RWPE1 (cell line): Measurements from ENCODE around the gene ZNF827.

ENCODE experiments used
- CTCF ChIA-PET: fragments of 350-600 bp; sonication (Branson Sonifier 250); formaldehyde crosslinking; extraction: SDS; loops from one replicate; lab custom pipeline; 2021; lab: Yijun Ruan, JAX
- POLR2A ChIA-PET: fragments of 400-600 bp; formaldehyde crosslinking; extraction: SDS; loops from one replicate; lab custom pipeline; 2020; ENCODE audit warnings: antibody characterized with exemption; ENCODE audit not compliant: low non-redundant PET; lab: Yijun Ruan, JAX
- DNase-seq: peaks from one replicate; pipeline ENCODE4 v3.0.0; 2012; ENCODE audit warnings: low spot score
- H3K27ac ChIP-seq: fragments of 450-650 bp; 2 replicates; pipeline ENCODE4 v1.5.1; 2017
- TF ChIP-seq, protein P1 (sequence below): fragments of 450-650 bp; conservative IDR thresholded peaks from 2 replicates; pipeline ENCODE4 v1.5.1; 2017; ENCODE audit warnings: low read depth, mild to moderate bottlenecking

The ZNF827 gene

DNA sequence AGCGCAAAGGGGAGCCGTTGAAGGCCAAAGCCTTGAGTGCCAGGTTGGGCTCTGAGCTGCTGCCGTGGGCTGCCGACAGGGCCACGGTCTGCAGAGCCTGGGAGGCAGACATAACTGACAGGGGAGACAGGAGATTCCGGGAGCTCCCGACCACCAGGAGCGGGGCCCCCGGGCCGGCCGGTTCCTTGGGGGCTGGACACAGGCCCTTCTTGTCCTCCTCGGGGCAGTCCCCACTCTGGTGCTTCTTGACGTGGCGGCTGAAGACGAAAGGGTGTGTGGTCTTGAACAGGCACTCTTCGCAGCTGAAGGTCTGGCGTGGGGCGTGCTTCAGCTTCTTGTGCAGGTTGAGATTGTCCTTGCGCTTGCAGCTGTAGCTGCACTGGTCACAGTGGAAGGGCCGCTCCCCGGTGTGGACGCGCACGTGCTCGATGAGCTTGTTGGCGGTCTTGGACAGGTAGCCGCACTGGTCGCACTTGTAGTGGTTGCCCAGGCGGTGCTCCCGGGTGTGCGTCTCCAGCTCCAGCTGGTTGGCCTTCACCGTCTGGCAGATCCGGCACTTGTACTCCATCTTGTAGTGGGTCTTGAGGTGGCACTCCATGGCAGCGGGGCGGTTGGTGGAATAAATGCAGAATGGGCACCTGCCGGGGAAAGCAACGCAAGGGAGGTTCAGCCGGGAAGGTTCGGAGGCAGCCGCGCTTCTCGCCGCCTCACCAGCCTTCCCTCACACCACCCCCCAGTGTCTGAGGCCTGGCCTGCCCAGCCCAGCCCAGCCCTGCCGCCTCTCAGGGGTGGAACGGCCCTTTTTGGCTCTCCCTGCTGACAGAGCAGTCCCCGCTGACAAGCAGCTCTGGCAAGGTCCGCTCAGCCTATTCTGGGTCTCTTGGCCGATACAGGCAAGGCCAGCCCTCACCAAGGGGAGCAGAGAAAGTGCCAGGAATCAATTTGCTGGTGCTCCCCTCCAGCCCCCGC lies 177.4 kb downstream of the ZNF827 start:
- TF ChIP-seq, protein P1, sequence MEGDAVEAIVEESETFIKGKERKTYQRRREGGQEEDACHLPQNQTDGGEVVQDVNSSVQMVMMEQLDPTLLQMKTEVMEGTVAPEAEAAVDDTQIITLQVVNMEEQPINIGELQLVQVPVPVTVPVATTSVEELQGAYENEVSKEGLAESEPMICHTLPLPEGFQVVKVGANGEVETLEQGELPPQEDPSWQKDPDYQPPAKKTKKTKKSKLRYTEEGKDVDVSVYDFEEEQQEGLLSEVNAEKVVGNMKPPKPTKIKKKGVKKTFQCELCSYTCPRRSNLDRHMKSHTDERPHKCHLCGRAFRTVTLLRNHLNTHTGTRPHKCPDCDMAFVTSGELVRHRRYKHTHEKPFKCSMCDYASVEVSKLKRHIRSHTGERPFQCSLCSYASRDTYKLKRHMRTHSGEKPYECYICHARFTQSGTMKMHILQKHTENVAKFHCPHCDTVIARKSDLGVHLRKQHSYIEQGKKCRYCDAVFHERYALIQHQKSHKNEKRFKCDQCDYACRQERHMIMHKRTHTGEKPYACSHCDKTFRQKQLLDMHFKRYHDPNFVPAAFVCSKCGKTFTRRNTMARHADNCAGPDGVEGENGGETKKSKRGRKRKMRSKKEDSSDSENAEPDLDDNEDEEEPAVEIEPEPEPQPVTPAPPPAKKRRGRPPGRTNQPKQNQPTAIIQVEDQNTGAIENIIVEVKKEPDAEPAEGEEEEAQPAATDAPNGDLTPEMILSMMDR = no peak
- no peak overlapping the region for H3K27ac ChIP-seq
- POLR2A ChIA-PET = no interaction called here
- CTCF ChIA-PET = interaction anchor here (0.6 kb wide), 1 partner anchor 24 kb away, joined by 4 read pairs; no protein-coding TSS in a partner anchor
- DNase-seq = no peak

DNA sequence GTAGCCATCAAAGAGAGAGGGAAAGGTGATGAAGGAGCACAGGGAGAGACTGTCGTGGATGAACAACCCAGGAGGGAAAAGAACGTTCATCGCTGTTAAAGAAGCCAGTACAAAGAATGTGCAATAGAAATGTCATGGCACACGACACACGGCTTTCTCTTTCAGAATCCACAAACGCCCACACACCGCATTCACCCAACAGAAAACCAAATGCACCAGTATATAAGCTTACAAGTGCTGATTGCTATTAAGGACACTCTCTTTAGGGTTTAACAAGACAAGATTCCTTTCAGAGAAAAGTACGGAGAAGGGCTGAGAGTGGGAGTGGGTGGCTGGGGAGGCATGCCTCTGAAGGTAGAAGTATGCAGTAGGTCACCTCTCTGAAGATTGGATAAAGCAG lies 178.4 kb downstream of the ZNF827 start:
- POLR2A ChIA-PET = no interaction called here
- CTCF ChIA-PET = no interaction called here
- DNase-seq = no peak
- TF ChIP-seq, protein P1 = no peak
- H3K27ac ChIP-seq = no peak overlapping the region

DNA sequence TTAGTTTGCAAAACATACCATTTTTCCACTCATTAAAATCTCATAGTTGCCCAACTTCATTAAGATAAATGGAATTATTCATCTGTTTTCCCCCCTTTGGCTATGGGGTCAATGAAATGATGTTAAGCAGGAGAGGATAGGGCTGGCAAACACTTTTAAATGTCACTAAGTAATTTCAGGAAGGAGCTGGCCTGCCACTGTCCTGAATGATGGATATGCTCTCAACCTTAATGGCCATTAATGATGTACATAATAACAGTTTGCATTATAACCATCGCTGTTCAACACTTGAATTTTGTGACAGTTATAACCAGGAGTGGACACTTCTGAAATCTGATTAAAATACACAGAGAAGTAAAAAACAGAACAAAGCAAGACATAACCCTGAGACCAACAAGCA lies 181.4 kb downstream of the ZNF827 start:
- no peak for DNase-seq
- ChIA-PET POLR2A (no interaction called here), CTCF (no interaction called here)
- no peak overlapping the region for H3K27ac ChIP-seq
- TF ChIP-seq, protein P1 = no peak

DNA sequence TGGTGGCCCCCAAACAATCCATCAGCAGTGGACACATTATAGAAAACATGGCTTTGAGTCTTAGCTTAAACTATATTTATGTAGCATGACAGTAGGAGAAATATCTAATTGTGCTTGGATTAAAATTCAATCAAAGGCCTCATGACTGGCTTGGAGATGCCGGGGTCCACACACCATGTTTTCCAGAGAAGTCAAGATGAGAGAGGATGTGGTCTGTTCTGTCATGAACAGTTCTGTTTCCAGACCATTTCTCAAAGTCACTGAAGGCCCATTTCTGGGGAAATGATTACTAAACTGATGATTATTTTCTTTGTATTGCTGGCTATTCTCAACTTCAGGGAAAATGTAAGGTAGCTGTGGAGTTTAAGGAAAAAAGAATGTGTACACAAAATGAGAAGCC lies 182.4 kb downstream of the ZNF827 start:
- CTCF ChIA-PET = interaction anchor here (0.9 kb wide), 1 partner anchor 19 kb away, joined by 3 read pairs; no protein-coding TSS in a partner anchor
- POLR2A ChIA-PET = no interaction called here
- H3K27ac ChIP-seq = no peak overlapping the region
- TF ChIP-seq, protein P1 = no peak
- DNase-seq = no peak

DNA sequence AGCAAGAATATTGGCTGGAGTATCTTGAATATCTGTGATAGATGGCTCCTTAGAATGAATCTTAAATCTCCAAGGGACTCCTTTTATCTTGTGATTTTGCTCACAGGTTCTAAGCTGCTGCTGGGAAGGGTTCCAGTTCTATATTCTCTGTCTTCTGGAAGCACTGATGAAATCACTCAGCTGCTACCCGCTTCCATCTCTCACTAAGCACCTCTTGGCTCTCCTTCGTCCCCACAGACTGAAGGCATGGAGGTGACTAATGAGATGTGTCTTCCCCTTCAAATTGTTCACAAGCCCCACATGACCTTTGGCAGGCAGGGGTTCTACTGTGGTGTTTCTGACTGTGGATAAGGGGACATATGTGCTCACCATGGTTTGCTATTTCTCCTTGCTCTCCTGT lies 182.8 kb downstream of the ZNF827 start:
- ChIA-PET CTCF (interaction anchor here (0.9 kb wide), 1 partner anchor 19 kb away, joined by 3 read pairs; no protein-coding TSS in a partner anchor), POLR2A (no interaction called here)
- no peak for DNase-seq
- no peak overlapping the region for H3K27ac ChIP-seq
- TF ChIP-seq, protein P1 = no peak

DNA sequence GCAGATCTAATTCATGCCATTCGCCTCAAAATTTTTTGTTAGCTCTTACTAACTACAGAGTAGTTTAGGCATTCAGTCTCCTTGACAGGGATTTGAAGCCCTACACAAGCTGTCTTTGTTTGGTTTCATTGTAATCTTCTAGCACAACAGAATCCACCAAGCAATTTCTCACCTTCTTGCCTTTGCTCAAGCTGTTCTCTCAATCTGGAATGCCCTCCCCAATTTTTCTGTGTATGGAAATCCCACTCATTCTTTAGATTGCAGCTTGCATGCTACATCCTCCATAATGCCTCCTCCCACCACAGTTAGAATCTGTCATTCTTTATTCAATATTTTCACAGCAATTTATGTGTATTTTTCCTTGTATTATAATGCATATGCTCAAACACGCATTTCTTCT lies 195.0 kb downstream of the ZNF827 start:
- no peak overlapping the region for H3K27ac ChIP-seq
- CTCF ChIA-PET = interaction anchor here (0.6 kb wide), 1 partner anchor 19 kb away, joined by 3 read pairs; no protein-coding TSS in a partner anchor
- DNase-seq = no peak
- TF ChIP-seq, protein P1 = no peak
- POLR2A ChIA-PET = no interaction called here
